HG03175 (cell line): ENCODE results near the gene HOXD10.

Experiments used
- ATAC-seq: cut with Tn5 transposase; IDR thresholded peaks from one replicate; pipeline ENCODE4 v1.9.1; 2021; ENCODE audit warnings: mild to moderate bottlenecking, moderate library complexity; ENCODE audit not compliant: unreplicated experiment

The HOXD10 gene

DNA sequence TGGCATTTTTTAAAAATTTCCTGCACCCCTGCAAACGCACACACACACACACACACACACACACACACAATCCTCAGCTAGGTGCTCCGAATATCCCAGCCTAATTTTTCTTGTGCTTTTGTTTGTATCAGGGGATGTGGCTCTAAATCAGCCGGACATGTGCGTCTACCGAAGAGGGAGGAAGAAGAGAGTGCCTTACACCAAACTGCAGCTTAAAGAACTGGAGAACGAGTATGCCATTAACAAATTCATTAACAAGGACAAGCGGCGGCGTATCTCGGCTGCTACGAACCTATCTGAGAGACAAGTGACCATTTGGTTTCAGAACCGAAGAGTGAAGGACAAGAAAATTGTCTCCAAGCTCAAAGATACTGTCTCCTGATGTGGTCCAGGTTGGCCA lies 22.2 kb upstream of the HOXD10 start:
- ATAC-seq = no peak

GRCh38 chr2:176095421-176095820 lies 21.2 kb upstream of the HOXD10 start:
- no peak for ATAC-seq

DNA sequence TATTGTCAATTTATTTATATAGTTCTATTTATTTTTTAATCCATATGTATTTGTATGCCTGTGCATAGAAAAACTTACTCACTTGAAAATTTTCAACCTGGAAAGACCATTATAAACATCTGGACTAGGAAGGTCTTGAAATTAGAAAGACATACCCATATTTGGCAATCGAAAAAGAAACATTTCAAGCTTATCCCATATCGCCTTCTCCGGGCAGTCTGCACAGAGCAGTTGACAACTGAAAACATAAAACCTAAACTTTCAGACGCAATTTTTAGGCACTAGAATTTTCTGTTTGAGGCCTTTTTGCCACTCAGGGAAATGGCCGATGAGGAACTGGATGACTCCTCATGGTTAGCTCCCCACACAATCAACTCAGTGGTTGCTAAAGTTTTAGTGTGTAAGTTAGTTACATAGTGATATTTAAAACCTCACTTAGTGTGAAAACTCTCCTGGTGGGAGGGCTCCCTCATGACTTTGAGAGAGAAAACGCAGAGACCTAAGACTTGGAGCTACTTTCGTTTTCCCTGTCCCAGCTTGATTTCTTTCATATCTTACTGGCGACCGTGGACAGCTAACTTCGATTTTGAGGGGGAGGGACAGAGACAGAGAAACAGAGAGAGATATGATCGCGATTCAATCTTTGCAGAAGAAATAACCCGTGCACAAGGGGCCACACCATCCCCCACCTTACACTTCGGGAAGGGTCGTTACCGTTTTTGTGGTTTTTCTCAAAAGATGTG lies 20.2 kb upstream of the HOXD10 start:
- ATAC-seq = no peak

DNA sequence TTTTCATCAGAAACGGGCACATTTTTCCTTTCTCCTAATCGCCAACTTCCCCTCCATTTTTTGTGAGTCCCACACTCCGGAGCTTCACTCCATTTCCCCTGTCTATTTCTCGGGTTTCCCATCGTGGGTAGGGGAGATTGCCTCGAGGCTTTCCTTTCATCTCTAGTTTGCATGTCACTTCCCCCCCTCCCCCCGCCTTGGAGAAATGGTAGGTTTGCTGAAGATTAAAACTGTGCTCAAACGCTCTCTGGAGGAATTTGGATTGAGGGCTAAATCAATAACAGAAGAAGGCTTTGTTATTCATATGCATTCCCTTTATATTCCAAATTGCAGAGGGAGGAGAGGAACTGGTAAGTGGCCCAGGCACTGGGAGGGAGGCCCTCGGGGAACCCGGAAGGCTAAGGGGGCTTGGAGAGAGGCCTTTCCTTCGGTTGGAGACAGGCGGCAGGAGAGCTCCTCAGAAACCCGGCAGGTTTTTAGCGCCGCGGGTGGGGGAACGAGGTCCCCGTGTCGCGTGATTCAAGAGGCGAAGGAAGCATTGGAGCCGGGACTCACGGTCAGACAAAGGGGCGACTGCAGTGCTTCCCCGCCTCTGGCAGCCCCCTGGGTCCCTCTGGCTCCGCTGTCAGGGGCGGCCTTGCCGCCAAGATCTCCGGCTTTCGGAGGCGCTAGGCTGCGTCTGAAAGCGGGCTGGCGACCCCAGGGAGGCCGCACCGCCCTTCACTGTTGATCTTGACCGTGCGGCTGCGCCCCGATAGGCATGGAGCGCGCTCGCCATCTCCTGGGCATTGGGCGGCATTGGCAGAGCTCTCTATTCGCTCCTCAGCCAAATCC lies 19.4 kb upstream of the HOXD10 start:
- ATAC-seq = peak; percentile 79

DNA sequence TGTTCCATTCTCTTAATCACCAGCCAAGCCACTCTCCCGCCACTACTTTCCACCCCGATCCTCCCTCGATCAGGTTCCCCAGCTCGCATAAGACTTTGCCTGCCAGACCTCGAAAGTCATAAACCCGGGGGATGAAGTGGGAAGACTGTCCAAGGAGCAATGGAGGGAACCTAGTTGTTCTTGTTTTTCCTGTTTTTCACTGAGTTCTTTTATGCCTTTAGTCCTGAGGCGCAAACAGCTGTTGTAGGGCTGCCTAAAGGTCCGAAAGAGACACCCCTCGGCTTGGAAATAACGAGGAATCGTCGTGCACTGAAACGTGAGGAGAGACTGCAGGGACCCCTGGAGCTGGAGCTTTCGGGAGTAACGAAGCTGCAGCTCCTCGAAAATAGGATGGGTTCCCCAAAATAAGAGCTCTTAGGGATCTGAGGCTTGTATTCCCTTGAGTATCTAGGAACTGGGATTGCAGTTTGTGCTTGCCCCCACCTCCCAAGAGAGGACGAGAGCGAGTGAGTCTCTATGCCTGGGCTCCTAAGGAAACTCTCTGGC lies 18.7 kb upstream of the HOXD10 start:
- no peak for ATAC-seq

DNA sequence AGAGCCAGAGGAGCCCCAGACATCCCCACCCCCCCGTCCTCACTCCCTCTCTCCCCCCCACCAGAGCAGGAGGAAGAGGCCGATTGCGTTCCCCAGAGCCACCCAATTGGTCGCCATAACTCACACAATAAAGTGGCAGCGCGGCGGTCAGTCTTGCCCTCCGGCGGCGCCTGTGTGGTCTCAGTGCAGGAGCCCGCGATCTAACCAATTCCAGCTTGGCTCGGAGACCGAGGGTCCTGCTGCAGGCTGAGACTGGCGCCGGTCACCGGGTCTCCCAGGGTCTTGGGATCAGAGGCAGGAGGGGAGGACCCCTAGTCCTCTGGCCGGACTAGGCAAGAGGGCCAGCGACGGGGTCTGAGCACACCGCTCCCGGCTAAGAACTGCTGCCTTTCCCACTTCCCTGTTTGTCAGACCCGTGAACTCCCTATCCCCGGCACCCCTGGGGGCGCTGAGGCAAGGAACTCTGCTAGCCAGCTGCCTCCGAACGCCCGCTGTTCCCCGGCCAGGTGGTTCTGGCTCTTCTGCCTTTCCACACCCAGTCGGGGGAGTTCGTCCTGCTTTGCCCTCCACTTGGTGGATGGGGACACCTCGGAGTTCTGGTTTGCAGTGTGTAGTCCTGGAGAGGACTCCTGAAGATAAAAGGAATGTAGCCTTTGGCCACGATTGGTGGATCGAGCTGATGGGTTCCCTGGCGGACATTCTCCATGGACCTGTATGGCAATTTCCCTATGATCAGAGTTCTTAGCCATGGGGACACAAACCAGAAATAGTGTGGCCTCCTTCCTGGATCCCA lies 18.0 kb upstream of the HOXD10 start:
- no peak for ATAC-seq

DNA sequence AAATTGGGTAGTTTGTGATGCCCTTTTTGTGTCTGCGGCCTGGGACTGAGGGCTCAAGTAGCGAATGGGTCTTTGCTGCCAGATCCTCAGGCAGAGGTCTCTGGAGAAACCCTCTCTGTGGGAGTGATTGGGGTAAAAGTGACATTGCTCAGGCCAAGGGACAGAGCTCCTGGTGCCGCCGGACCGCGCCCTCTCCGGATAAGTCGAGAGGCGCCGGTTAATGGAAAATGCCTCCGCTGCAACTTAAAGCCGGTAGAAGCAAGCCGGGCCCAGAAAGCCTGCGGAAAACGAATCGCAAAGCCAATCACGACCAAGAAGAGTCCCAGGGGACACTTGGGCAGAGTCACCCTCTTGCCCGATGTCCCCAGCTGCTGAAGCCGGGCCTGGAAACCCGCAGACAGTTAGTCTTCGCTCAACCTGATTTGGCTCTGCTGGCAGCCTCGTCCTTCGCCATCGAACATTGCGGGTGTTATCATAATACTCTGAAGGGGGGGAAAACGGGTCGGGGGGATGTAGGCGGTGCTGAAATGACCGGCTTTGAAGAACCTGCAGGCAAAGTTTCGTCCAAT lies 17.3 kb upstream of the HOXD10 start:
- no peak for ATAC-seq

DNA sequence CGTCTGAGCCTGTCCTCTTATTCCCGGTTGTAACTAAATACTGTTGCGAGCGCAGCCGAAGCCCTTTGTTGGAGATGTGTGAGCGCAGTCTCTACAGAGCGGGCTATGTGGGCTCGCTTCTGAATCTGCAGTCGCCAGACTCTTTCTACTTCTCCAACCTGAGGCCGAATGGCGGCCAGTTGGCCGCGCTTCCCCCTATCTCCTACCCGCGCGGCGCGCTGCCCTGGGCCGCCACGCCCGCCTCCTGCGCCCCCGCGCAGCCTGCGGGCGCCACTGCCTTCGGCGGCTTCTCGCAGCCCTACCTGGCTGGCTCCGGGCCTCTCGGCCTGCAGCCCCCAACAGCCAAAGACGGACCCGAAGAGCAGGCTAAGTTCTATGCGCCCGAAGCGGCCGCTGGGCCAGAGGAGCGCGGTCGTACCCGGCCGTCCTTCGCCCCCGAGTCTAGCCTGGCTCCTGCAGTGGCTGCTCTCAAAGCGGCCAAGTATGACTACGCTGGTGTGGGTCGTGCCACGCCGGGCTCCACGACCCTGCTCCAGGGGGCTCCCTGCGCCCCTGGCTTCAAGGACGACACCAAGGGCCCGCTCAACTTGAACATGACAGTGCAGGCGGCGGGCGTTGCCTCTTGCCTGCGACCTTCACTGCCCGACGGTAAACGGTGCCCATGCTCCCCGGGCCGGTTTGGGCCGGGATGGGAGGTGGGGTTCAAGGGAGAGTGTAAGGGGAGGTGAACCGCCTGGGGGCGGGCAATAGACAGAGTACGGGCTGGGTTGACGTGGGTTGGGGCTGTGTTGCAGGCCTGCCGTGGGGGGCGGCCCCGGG lies 16.6 kb upstream of the HOXD10 start, which contains the start of gene HOXD12:
TSS of gene HOXD12 (plus strand) at position 68 of the 819 bp plus-strand sequence. CDS start at position 75, 7 bp downstream.
- no peak for ATAC-seq

DNA sequence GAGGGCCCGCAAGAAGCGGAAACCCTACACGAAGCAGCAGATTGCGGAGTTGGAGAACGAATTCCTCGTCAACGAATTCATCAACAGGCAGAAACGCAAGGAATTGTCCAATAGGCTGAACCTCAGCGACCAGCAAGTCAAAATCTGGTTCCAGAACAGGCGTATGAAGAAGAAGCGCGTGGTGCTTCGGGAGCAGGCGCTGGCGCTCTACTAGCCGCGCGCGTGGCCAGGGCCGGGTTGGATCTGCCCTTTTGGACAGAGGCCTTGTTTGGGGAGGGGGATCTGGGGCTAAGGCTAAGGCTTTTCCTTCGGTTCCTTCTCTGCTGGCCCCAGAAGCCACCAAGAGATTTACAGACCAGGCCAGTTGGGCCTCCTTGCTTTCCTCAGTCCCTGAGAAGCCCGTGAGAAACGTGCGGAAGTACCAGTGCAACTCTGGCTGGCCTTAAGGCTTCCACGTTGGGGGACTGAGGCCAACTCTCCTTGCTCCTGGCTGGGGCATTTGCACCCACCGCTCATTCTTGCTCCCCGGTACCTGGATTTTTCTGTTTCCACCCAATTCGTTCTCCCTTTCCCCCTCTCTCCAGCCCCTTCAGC lies 15.9 kb upstream of the HOXD10 start:
- ATAC-seq = no peak

- ATAC-seq = no peak
These were observed 15.3 kb upstream of the HOXD10 start for GRCh38 chr2:176101216-176101830.

DNA sequence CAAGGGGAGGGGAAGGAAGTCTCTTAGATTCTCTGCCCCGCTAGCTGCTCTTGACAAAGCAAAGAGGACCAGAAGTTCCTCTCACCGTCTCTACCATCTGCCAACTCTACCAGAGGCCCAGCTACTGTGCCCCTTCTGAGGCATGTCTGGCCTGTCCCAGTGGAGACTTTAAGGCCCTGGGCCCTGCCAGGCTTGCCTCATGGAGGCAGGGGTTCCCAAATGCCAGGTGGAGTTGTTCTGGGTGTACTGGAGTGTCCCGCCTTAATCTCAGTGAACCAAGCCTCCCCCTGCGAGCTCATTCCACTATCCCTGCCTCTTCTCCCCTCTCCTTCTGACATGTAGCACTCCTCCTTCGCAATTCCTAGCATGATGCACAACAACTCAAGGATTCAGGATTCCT lies 14.7 kb upstream of the HOXD10 start:
- no peak for ATAC-seq

DNA sequence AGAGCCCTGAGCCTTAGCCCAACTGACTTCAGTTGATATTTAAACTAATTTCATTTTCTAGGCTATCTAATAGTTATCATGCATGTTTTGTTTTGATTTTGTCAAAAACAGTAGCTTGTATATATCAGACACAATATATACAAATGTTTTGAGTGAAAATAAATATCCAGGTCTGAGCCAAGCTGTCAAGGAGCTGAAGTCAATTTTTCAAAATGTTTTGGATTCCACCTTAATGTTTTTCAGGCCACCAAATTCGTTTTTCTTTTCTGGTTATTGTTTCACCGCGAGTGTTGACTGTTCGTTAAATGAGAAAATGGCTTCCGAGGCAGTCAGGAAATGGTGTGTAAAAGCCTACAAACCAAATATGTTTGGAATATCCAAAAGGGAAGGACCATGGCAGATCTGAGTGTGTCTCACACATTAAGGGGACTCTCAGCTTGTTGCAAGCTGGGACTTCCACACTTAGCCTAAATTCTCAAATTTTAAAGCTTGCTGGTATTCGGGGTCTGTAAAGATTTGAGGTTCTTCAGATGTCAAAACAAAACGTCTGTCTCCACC lies 14.2 kb upstream of the HOXD10 start:
- ATAC-seq = no peak

- no peak for ATAC-seq
These were observed 13.4 kb upstream of the HOXD10 start for GRCh38 chr2:176103194-176103593.

- ATAC-seq = no peak
These were observed 12.7 kb upstream of the HOXD10 start for GRCh38 chr2:176103742-176104315.

GRCh38 chr2:176104316-176105077 lies 12.1 kb upstream of the HOXD10 start:
- no peak for ATAC-seq

GRCh38 chr2:176105078-176105729 lies 11.4 kb upstream of the HOXD10 start:
- ATAC-seq = no peak
